Measurements from ENCODE around the gene SECISBP2.
"Not testable (repeated sequence)": the region's sequence is repeated elsewhere in the genome, so short reads cannot be mapped to it uniquely, and the experiment has no call there.

The SECISBP2 gene

GRCh38 chr9:89309608-89310474 lies 8.5 kb upstream of the SECISBP2 start:
- peak in 1 of 2 experiments; percentile 19 for DNase-seq

- peak; percentile 99 to 100 for DNase-seq
Measured at GRCh38 chr9:89310475-89311345, 7.6 kb upstream of the SECISBP2 start, which contains the start of gene CKS2. TSS of gene CKS2 (plus strand) at chr9:89311195. CDS start at chr9:89311293, 98 bp downstream.

GRCh38 chr9:89311346-89312221 lies 6.7 kb upstream of the SECISBP2 start:
- DNase-seq: no peak

- DNase-seq: no peak
Measured at GRCh38 chr9:89312222-89312571, 6.1 kb upstream of the SECISBP2 start.

- no peak for DNase-seq
Measured at GRCh38 chr9:89313842-89314241, 4.5 kb upstream of the SECISBP2 start.

GRCh38 chr9:89314955-89315354 lies 3.3 kb upstream of the SECISBP2 start:
- DNase-seq: no peak

- no peak for DNase-seq
Measured at GRCh38 chr9:89315482-89315881, 2.8 kb upstream of the SECISBP2 start.

GRCh38 chr9:89317282-89317681 lies 1.0 kb upstream of the SECISBP2 start:
- DNase-seq: no peak

GRCh38 chr9:89319015-89319905 lies 960 bp downstream of the SECISBP2 start:
- no peak for DNase-seq

GRCh38 chr9:89323390-89323789 lies 5.1 kb downstream of the SECISBP2 start:
- no peak for DNase-seq

GRCh38 chr9:89325733-89326132 lies 7.4 kb downstream of the SECISBP2 start:
- DNase-seq: no peak

GRCh38 chr9:89328064-89328463 lies 9.8 kb downstream of the SECISBP2 start:
- no peak for DNase-seq

GRCh38 chr9:89329917-89330316 lies 11.6 kb downstream of the SECISBP2 start:
- DNase-seq: no peak

- no peak for DNase-seq
Measured at GRCh38 chr9:89330513-89330912, 12.2 kb downstream of the SECISBP2 start.

GRCh38 chr9:89339807-89340206 lies 21.5 kb downstream of the SECISBP2 start:
- no peak for DNase-seq

- DNase-seq: no peak
Measured at GRCh38 chr9:89340332-89340731, 22.0 kb downstream of the SECISBP2 start.

- no peak for DNase-seq
Measured at GRCh38 chr9:89342213-89342612, 23.9 kb downstream of the SECISBP2 start.

- DNase-seq: no peak
Measured at GRCh38 chr9:89342948-89343347, 24.6 kb downstream of the SECISBP2 start.

- DNase-seq: not testable (repeated sequence)
Measured at GRCh38 chr9:89343812-89344211, 25.5 kb downstream of the SECISBP2 start.

- DNase-seq: no peak
Measured at GRCh38 chr9:89345476-89345875, 27.2 kb downstream of the SECISBP2 start.

GRCh38 chr9:89346696-89347095 lies 28.4 kb downstream of the SECISBP2 start:
- DNase-seq: no peak

GRCh38 chr9:89347651-89348050 lies 29.4 kb downstream of the SECISBP2 start:
- no peak for DNase-seq
